Stimulated activated CD8-positive, alpha-beta memory T cell treated with anti-CD3 and anti-CD28 coated beads, Interleukin-7, amount 100 ng/mL, for 24 hours (primary cell): Measurements from ENCODE around the gene KLF7.

Experiments
- DNase-seq: peaks from one replicate; pipeline ENCODE4 v3.0.0-alpha.2; 2020; ENCODE audit warnings: low read depth

KLF7 gene

GRCh38 chr2:207148020-207148419 lies 17.7 kb downstream of the KLF7 start:
- DNase-seq = no peak

GRCh38 chr2:207144173-207144785 lies 21.5 kb downstream of the KLF7 start:
- no peak for DNase-seq

GRCh38 chr2:207143215-207144172 lies 22.3 kb downstream of the KLF7 start:
- no peak for DNase-seq

- no peak for DNase-seq
These were observed 23.3 kb downstream of the KLF7 start for GRCh38 chr2:207142461-207142860.

- DNase-seq = no peak
These were observed 24.4 kb downstream of the KLF7 start for GRCh38 chr2:207141386-207141785.

GRCh38 chr2:207140265-207140664 lies 25.5 kb downstream of the KLF7 start:
- DNase-seq = no peak

GRCh38 chr2:207139552-207139951 lies 26.2 kb downstream of the KLF7 start:
- DNase-seq = no peak

- no peak for DNase-seq
These were observed 27.0 kb downstream of the KLF7 start for GRCh38 chr2:207138627-207139297.

GRCh38 chr2:207137596-207138337 lies 28.0 kb downstream of the KLF7 start:
- no peak for DNase-seq

GRCh38 chr2:207136874-207137273 lies 28.9 kb downstream of the KLF7 start:
- no peak for DNase-seq

GRCh38 chr2:207135801-207136457 lies 29.8 kb downstream of the KLF7 start:
- DNase-seq = no peak

GRCh38 chr2:207135340-207135739 lies 30.4 kb downstream of the KLF7 start:
- no peak for DNase-seq

GRCh38 chr2:207133820-207134519 lies 31.8 kb downstream of the KLF7 start:
- no peak for DNase-seq

GRCh38 chr2:207133458-207133819 lies 32.3 kb downstream of the KLF7 start:
- no peak for DNase-seq

GRCh38 chr2:207132019-207132418 lies 33.7 kb downstream of the KLF7 start:
- no peak for DNase-seq

- no peak for DNase-seq
These were observed 34.2 kb downstream of the KLF7 start for GRCh38 chr2:207131594-207131993.

GRCh38 chr2:207130958-207131521 lies 34.7 kb downstream of the KLF7 start:
- no peak for DNase-seq

- no peak for DNase-seq
These were observed 35.9 kb downstream of the KLF7 start for GRCh38 chr2:207129821-207130220.

GRCh38 chr2:207128867-207129266 lies 36.9 kb downstream of the KLF7 start:
- no peak for DNase-seq

- no peak for DNase-seq
These were observed 38.9 kb downstream of the KLF7 start for GRCh38 chr2:207126724-207127308.
